DND-41 (cell line): ENCODE measurements around the gene ESR2.

Experiments
- ATAC-seq: fragments of 200-7000 bp; cut with Tn5 transposase; 3 replicates; pipeline ENCODE4 v1.9.1; 2021; ENCODE audit warnings: low read depth; ENCODE audit not compliant: insufficient read depth
- DNase-seq: peaks from one replicate; pipeline ENCODE4 v3.0.0-alpha.2; 2020
- H2AFZ ChIP-seq: 2 replicates; pipeline ENCODE4 v1.6.0; 2012; ENCODE audit warnings: low read depth, low read length
- H3K27ac ChIP-seq: 2 replicates; pipeline ENCODE4 v1.5.1; 2012; ENCODE audit warnings: low read length, inconsistent platforms
- H3K27me3 ChIP-seq: fragments of 200-600 bp; sonication (generic); 2 replicates; pipeline ENCODE4 v1.6.0; 2012; ENCODE audit warnings: low read length, mild to moderate bottlenecking, inconsistent platforms; ENCODE audit not compliant: insufficient read depth, poor library complexity
- H3K36me3 ChIP-seq: 2 replicates; pipeline ENCODE4 v1.5.1; 2012; ENCODE audit warnings: low read length, inconsistent platforms; ENCODE audit not compliant: insufficient read depth
- H3K4me1 ChIP-seq: 2 replicates; pipeline ENCODE4 v1.5.1; 2012; ENCODE audit warnings: mild to moderate bottlenecking, low read length; ENCODE audit not compliant: insufficient read depth
- H3K4me2 ChIP-seq: 2 replicates; pipeline ENCODE4 v1.6.0; 2012; ENCODE audit warnings: mild to moderate bottlenecking, moderate library complexity, low read length, inconsistent platforms; ENCODE audit not compliant: insufficient read depth
- H3K4me3 ChIP-seq, 2 experiments: fragments of 200-600 bp in 1 of 2; shearing (Covaris generic) in 1 of 2; 2 replicates each; pipeline ENCODE4 v1.5.1; 2012 to 2016; ENCODE audit warnings: inconsistent platforms in 2 of 2, low read length in 2 of 2, mild to moderate bottlenecking in 2 of 2, low read depth in 1 of 2, moderate library complexity in 1 of 2
- H3K79me2 ChIP-seq: 2 replicates; pipeline ENCODE4 v1.6.0; 2012; ENCODE audit warnings: low read length, inconsistent platforms; ENCODE audit not compliant: insufficient read depth
- H3K9ac ChIP-seq: 2 replicates; pipeline ENCODE4 v1.6.0; 2012; ENCODE audit warnings: low read depth, mild to moderate bottlenecking, inconsistent platforms, low read length, moderate library complexity
- H3K9me3 ChIP-seq: 2 replicates; pipeline ENCODE4 v1.5.1; 2012; ENCODE audit warnings: low read length, moderate library complexity, mild to moderate bottlenecking, inconsistent platforms; ENCODE audit not compliant: insufficient read depth, severe bottlenecking
- H4K20me1 ChIP-seq: 2 replicates; pipeline ENCODE4 v1.6.0; 2012; ENCODE audit warnings: low read length; ENCODE audit not compliant: insufficient read depth
- CTCF ChIP-seq: IDR thresholded peaks from 2 replicates; pipeline ENCODE4 v1.5.1; 2012; ENCODE audit warnings: borderline replicate concordance, low read length, moderate library complexity, mild to moderate bottlenecking; ENCODE audit not compliant: poor library complexity, severe bottlenecking; ENCODE audit errors: extremely low read depth
- EZH2 ChIP-seq: IDR thresholded peaks from 3 replicates; pipeline ENCODE4 v1.6.1; 2012; ENCODE audit warnings: borderline replicate concordance, low read depth, mild to moderate bottlenecking, moderate library complexity, low read length, inconsistent platforms; ENCODE audit not compliant: severe bottlenecking

Gene ESR2

DNA sequence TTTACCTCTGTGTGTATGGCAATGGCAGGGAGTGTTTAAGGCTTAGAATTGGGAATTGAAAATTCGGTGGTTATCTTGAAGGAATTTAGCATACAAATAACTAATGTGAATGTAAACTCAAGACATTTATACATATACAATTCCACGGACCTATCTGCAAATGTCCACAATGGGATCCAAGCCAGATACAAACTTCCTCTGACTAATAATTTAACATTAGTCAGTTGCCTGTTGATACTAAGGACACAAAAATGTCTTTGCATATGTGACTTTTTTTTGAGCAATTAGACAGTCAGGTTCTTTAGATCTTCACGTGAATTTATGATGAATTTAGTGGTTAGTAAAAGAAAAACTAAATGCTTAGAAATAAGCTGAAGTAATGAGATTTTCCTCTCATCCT is 40.5 kb downstream of the ESR2 start:
- Histone ChIP-seq H3K9me3 (no peaks in the 10 kb centered on the region), H2AFZ (no peak overlapping the region), H3K27ac (no peak overlapping the region), H3K36me3 (no peaks in the 10 kb centered on the region), H3K4me2 (no peak overlapping the region), H3K9ac (no peak overlapping the region), H4K20me1 (no peaks in the 10 kb centered on the region), H3K4me3 (no peak overlapping the region), H3K27me3 (no peaks in the 10 kb centered on the region), H3K4me1 (no peaks in the 10 kb centered on the region), H3K79me2 (no peaks in the 10 kb centered on the region)
- DNase-seq (no peak), ATAC-seq (no peak)
- TF ChIP-seq EZH2 = no peak
- TF ChIP-seq CTCF = no peak

DNA sequence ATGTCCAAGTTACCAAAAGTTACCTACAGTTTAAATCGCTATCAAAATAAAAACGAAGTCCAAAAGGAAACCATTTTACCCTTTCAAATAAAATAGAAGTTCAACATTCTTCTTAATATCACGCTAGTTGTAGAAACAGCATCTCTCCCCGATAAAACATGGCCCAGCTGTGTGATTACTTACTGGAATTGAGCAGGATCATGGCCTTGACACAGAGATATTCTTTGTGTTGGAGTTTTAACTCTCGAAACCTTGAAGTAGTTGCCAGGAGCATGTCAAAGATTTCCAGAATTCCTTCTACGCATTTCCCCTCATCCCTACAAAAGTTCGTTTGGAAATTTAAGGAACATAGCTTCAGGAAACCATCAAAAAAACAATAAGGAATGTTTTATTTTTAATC is 44.8 kb downstream of the ESR2 start:
- Histone ChIP-seq H2AFZ (no peak overlapping the region), H3K4me1 (no peaks in the 10 kb centered on the region), H3K4me2 (no peak overlapping the region), H3K27me3 (no peaks in the 10 kb centered on the region), H3K27ac (no peak overlapping the region), H3K9me3 (no peaks in the 10 kb centered on the region), H4K20me1 (no peaks in the 10 kb centered on the region), H3K36me3 (no peaks in the 10 kb centered on the region), H3K9ac (no peak overlapping the region), H3K4me3 (no peak overlapping the region), H3K79me2 (no peaks in the 10 kb centered on the region)
- no peak for TF ChIP-seq CTCF
- TF ChIP-seq EZH2 = no peak
- ATAC-seq = no peak
- DNase-seq = no peak

DNA sequence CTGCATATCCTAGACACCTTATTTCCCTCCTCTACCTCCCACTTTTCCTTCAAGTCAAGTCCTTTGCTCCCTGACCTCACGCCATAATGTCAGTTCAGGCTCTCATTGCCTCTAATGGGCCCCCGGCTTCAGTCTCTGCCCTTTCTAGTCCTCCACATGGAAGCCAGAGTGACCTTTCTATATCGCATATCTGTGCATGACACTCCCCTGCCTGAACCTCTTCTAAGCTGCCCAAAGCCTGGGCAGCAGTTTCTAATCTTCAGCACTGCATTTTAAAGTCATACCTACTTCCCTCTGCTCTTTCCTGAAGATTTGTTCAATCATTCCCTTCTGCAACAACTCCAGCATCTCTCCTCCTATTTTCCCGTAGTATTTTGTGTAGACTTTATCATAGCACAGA is 45.5 kb downstream of the ESR2 start:
- Histone ChIP-seq H3K4me3 (no peak overlapping the region), H3K9ac (no peak overlapping the region), H3K36me3 (no peaks in the 10 kb centered on the region), H3K4me1 (no peaks in the 10 kb centered on the region), H3K9me3 (no peaks in the 10 kb centered on the region), H3K27ac (no peak overlapping the region), H3K79me2 (no peaks in the 10 kb centered on the region), H4K20me1 (no peaks in the 10 kb centered on the region), H2AFZ (no peak overlapping the region), H3K4me2 (no peak overlapping the region), H3K27me3 (no peaks in the 10 kb centered on the region)
- DNase-seq (no peak), ATAC-seq (no peak)
- no peak for TF ChIP-seq CTCF

GRCh38 chr14:64247195-64247594 is 47.0 kb downstream of the ESR2 start:
- ATAC-seq (no peak), DNase-seq (no peak)
- no peak overlapping the region for H3K9ac ChIP-seq
- H3K4me1 ChIP-seq = no peaks in the 10 kb centered on the region
- H2AFZ ChIP-seq = no peak overlapping the region
- H3K4me3 ChIP-seq = no peak overlapping the region
- TF ChIP-seq CTCF (no peak), EZH2 (no peak)
- H3K79me2 ChIP-seq = no peaks in the 10 kb centered on the region
- no peaks in the 10 kb centered on the region for H4K20me1 ChIP-seq
- no peaks in the 10 kb centered on the region for H3K27me3 ChIP-seq
- no peak overlapping the region for H3K27ac ChIP-seq
- H3K36me3 ChIP-seq = no peaks in the 10 kb centered on the region
- H3K9me3 ChIP-seq = no peaks in the 10 kb centered on the region
- H3K4me2 ChIP-seq = no peak overlapping the region
